Stimulated activated CD4-positive, alpha-beta T cell treated with anti-CD3 and anti-CD28 coated beads, TNF-alpha, amount 100 ng/mL, for 1 hour (primary cell): Measurements from ENCODE around the gene SORCS3.

Experiments
- DNase-seq, 3 donors: peaks; one replicate each; pipeline ENCODE4 v3.0.0-alpha.2; 2020; ENCODE audit warnings: low read depth in 3 of 3, low spot score in 1 of 3

SORCS3 gene

GRCh38 chr10:105161767-105162166 is 520.7 kb downstream of the SORCS3 start:
- DNase-seq: no peak

- DNase-seq: no peak
These were observed 529.4 kb downstream of the SORCS3 start for GRCh38 chr10:105170521-105170920.

GRCh38 chr10:105171945-105172344 is 530.9 kb downstream of the SORCS3 start:
- no peak for DNase-seq

- no peak for DNase-seq
These were observed 540.5 kb downstream of the SORCS3 start for GRCh38 chr10:105181626-105182025.

GRCh38 chr10:105183536-105183935 is 542.4 kb downstream of the SORCS3 start:
- DNase-seq: no peak

- DNase-seq: no peak
These were observed 544.1 kb downstream of the SORCS3 start for GRCh38 chr10:105185161-105185560.

- no peak for DNase-seq
These were observed 546.2 kb downstream of the SORCS3 start for GRCh38 chr10:105187243-105187642.

- DNase-seq: no peak
These were observed 547.8 kb downstream of the SORCS3 start for GRCh38 chr10:105188737-105189462.

- DNase-seq: no peak
These were observed 548.3 kb downstream of the SORCS3 start for GRCh38 chr10:105189463-105189800.

- DNase-seq: no peak
These were observed 551.1 kb downstream of the SORCS3 start for GRCh38 chr10:105192146-105192545.

- no peak for DNase-seq
These were observed 551.8 kb downstream of the SORCS3 start for GRCh38 chr10:105192861-105193260.

GRCh38 chr10:105195831-105196230 is 554.7 kb downstream of the SORCS3 start:
- no peak for DNase-seq

- DNase-seq: no peak
These were observed 556.7 kb downstream of the SORCS3 start for GRCh38 chr10:105197598-105198364.

- DNase-seq: no peak
These were observed 565.5 kb downstream of the SORCS3 start for GRCh38 chr10:105206616-105207015.

- DNase-seq: no peak
These were observed 566.4 kb downstream of the SORCS3 start for GRCh38 chr10:105207476-105207995.

GRCh38 chr10:105210546-105210945 is 569.5 kb downstream of the SORCS3 start:
- no peak for DNase-seq

GRCh38 chr10:105237685-105238084 is 596.6 kb downstream of the SORCS3 start:
- no peak for DNase-seq

- DNase-seq: no peak
These were observed 598.5 kb downstream of the SORCS3 start for GRCh38 chr10:105239311-105240219.

GRCh38 chr10:105241254-105241653 is 600.2 kb downstream of the SORCS3 start:
- no peak for DNase-seq

GRCh38 chr10:105243381-105243780 is 602.3 kb downstream of the SORCS3 start:
- no peak for DNase-seq

- no peak for DNase-seq
These were observed 602.7 kb downstream of the SORCS3 start for GRCh38 chr10:105243825-105244224.
